Calu3 (cell line): ENCODE results near the gene SETD5. TPM values are rescaled to one million over a fixed set of nuclear protein-coding genes. Genes with fewer than 3 reads are reported as not detected.
A peak's percentile ranks its signal among the peaks of the same experiment; 100 is the strongest.

Source experiments
- BruUV-seq: library from RNA; stranded (reverse); fragments of 400-500 nt; replicated peaks from 2 replicates; lab custom pipeline; 2021; lab: Mats Ljungman, UMichigan
- CTCF ChIA-PET: fragments of 300-600 bp; sonication (Branson Sonifier 250); formaldehyde crosslinking; loops from one replicate; lab custom pipeline; 2022; ENCODE audit warnings: antibody characterized with exemption; lab: Charles Lee
- DNase-seq: peaks from one replicate; pipeline ENCODE4 v3.0.0; 2022
- H3K27ac Mint-ChIP-seq: one replicate; pipeline ENCODE4 v1.8.0; 2022; ENCODE audit warnings: mixed read lengths; ENCODE audit not compliant: unreplicated experiment
- H3K27me3 Mint-ChIP-seq: one replicate; pipeline ENCODE4 v1.8.0; 2022; ENCODE audit warnings: mixed read lengths; ENCODE audit not compliant: unreplicated experiment
- H3K36me3 Mint-ChIP-seq: one replicate; pipeline ENCODE4 v1.8.0; 2022; ENCODE audit warnings: mild to moderate bottlenecking, moderate library complexity, mixed read lengths; ENCODE audit not compliant: insufficient read depth, unreplicated experiment
- H3K4me1 Mint-ChIP-seq: one replicate; pipeline ENCODE4 v1.8.0; 2022; ENCODE audit warnings: mild to moderate bottlenecking, low read depth, mixed read lengths; ENCODE audit not compliant: unreplicated experiment
- H3K4me3 Mint-ChIP-seq: one replicate; pipeline ENCODE4 v1.8.0; 2022; ENCODE audit warnings: mild to moderate bottlenecking, low read depth, moderate library complexity, mixed read lengths; ENCODE audit not compliant: unreplicated experiment
- H3K9me3 Mint-ChIP-seq: one replicate; pipeline ENCODE4 v1.8.0; 2022; ENCODE audit warnings: low read depth, mixed read lengths; ENCODE audit not compliant: unreplicated experiment
- intact Hi-C: fragments of 100-400 bp; cut with micrococcal nuclease; formaldehyde crosslinking; loops from one replicate; pipeline ENCODE4 v1.10.0; 2022; ENCODE audit not compliant: unreplicated experiment
- total RNA-seq: library from RNA; stranded (reverse); gene quantifications from 2 replicates; pipeline ENCODE4 v1.2.3, GENCODE V29; 2022
- TF ChIP-seq, protein P1 (sequence below): fragments of 200-600 bp; IDR thresholded peaks from one replicate; pipeline ENCODE4 v1.8.0; 2022; ENCODE audit warnings: antibody characterized with exemption; ENCODE audit not compliant: unreplicated experiment

The SETD5 gene
- total RNA-seq, 1 experiment from 2014 or later, result 158 TPM

- Mint-ChIP-seq H3K27ac (peak overlapping the region; percentile 92), H3K9me3 (no peaks in the 10 kb centered on the region), H3K4me1 (peaks cover 31% of the 10 kb centered on the region), H3K4me3 (peak overlapping the region; percentile 93), H3K27me3 (no peaks in the 10 kb centered on the region), H3K36me3 (peaks cover 81% of the 10 kb centered on the region)
- TF ChIP-seq, protein P1, sequence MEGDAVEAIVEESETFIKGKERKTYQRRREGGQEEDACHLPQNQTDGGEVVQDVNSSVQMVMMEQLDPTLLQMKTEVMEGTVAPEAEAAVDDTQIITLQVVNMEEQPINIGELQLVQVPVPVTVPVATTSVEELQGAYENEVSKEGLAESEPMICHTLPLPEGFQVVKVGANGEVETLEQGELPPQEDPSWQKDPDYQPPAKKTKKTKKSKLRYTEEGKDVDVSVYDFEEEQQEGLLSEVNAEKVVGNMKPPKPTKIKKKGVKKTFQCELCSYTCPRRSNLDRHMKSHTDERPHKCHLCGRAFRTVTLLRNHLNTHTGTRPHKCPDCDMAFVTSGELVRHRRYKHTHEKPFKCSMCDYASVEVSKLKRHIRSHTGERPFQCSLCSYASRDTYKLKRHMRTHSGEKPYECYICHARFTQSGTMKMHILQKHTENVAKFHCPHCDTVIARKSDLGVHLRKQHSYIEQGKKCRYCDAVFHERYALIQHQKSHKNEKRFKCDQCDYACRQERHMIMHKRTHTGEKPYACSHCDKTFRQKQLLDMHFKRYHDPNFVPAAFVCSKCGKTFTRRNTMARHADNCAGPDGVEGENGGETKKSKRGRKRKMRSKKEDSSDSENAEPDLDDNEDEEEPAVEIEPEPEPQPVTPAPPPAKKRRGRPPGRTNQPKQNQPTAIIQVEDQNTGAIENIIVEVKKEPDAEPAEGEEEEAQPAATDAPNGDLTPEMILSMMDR, result no peak
- intact Hi-C loops, result loop anchor here (1.0 kb wide), 1 partner anchor 24 kb away; no protein-coding TSS in a partner anchor
- BruUV-seq, result no TSS peak
- CTCF ChIA-PET, result no interaction called here
- DNase-seq, result peak; percentile 14
Measured at GRCh38 chr3:9397906-9398699, 688 bp downstream of the SETD5 start.

- DNase-seq, result no peak
- TF ChIP-seq, protein P1, result no peak
- CTCF ChIA-PET, result interaction anchor here (0.8 to 0.9 kb wide), 2 partner anchors 12 to 45 kb away, joined by 3 read pairs; no protein-coding TSS in a partner anchor
- Mint-ChIP-seq H3K36me3 (peaks cover 74% of the 10 kb centered on the region), H3K27ac (peak overlapping the region; percentile 92), H3K9me3 (no peaks in the 10 kb centered on the region), H3K4me3 (peak overlapping the region; percentile 93), H3K27me3 (no peaks in the 10 kb centered on the region), H3K4me1 (peaks cover 31% of the 10 kb centered on the region)
- intact Hi-C loops, result loop anchor here (1.0 kb wide), 1 partner anchor 23 kb away; no protein-coding TSS in a partner anchor
- TSS peak; percentile 21 for BruUV-seq
Measured at GRCh38 chr3:9398700-9399336, 1.4 kb downstream of the SETD5 start.

GRCh38 chr3:9399337-9399703, 1.9 kb downstream of the SETD5 start:
- TF ChIP-seq, protein P1, result no peak
- H3K27ac Mint-ChIP-seq, result peak overlapping the region; percentile 92
- CTCF ChIA-PET, result interaction anchor here (0.8 to 0.9 kb wide), 2 partner anchors 12 to 46 kb away, joined by 3 read pairs; no protein-coding TSS in a partner anchor
- no peaks in the 10 kb centered on the region for H3K27me3 Mint-ChIP-seq
- intact Hi-C loops, result no loop called here
- H3K9me3 Mint-ChIP-seq, result no peaks in the 10 kb centered on the region
- H3K4me1 Mint-ChIP-seq, result peaks cover 29% of the 10 kb centered on the region
- BruUV-seq, result no TSS peak
- peak overlapping the region; percentile 93 for H3K4me3 Mint-ChIP-seq
- DNase-seq, result no peak
- H3K36me3 Mint-ChIP-seq, result peaks cover 69% of the 10 kb centered on the region

- H3K4me1 Mint-ChIP-seq, result peaks cover 29% of the 10 kb centered on the region
- H3K27ac Mint-ChIP-seq, result peak overlapping the region; percentile 92
- peak; percentile 26 for DNase-seq
- CTCF ChIA-PET, result interaction anchor here (0.7 to 0.9 kb wide), 3 partner anchors 11 to 91 kb away, joined by 3 read pairs; no protein-coding TSS in a partner anchor
- no TSS peak for BruUV-seq
- H3K9me3 Mint-ChIP-seq, result no peaks in the 10 kb centered on the region
- TF ChIP-seq, protein P1, result no peak
- H3K36me3 Mint-ChIP-seq, result peaks cover 65% of the 10 kb centered on the region
- intact Hi-C loops, result no loop called here
- H3K4me3 Mint-ChIP-seq, result peak overlapping the region; percentile 93
- H3K27me3 Mint-ChIP-seq, result no peaks in the 10 kb centered on the region
Measured at GRCh38 chr3:9399746-9400145, 2.3 kb downstream of the SETD5 start.
